HG02973 (cell line): ENCODE data around the gene ADPRS.

Experiments used
- ATAC-seq: cut with Tn5 transposase; IDR thresholded peaks from one replicate; pipeline ENCODE4 v1.9.1; 2021; ENCODE audit warnings: moderate library complexity; ENCODE audit not compliant: unreplicated experiment

Gene ADPRS

GRCh38 chr1:36107394-36107793 lies 18.7 kb downstream of the ADPRS start:
- no peak for ATAC-seq

GRCh38 chr1:36108314-36108713 lies 19.6 kb downstream of the ADPRS start:
- no peak for ATAC-seq

- no peak for ATAC-seq
These were observed 20.5 kb downstream of the ADPRS start for GRCh38 chr1:36109041-36109679.

- ATAC-seq, result no peak
These were observed 22.5 kb downstream of the ADPRS start for GRCh38 chr1:36111151-36111550.

GRCh38 chr1:36112823-36113222 lies 24.1 kb downstream of the ADPRS start:
- ATAC-seq, result no peak

- ATAC-seq, result no peak
These were observed 25.7 kb downstream of the ADPRS start for GRCh38 chr1:36114371-36114770.

- no peak for ATAC-seq
These were observed 26.5 kb downstream of the ADPRS start for GRCh38 chr1:36115200-36115669.

- no peak for ATAC-seq
These were observed 27.2 kb downstream of the ADPRS start for GRCh38 chr1:36115931-36116330.

- ATAC-seq, result no peak
These were observed 28.2 kb downstream of the ADPRS start for GRCh38 chr1:36116901-36117300.

- ATAC-seq, result no peak
These were observed 29.9 kb downstream of the ADPRS start for GRCh38 chr1:36118447-36119204.

- no peak for ATAC-seq
These were observed 30.8 kb downstream of the ADPRS start for GRCh38 chr1:36119456-36119855.

- ATAC-seq, result no peak
These were observed 33.7 kb downstream of the ADPRS start for GRCh38 chr1:36122062-36123030.

GRCh38 chr1:36123356-36123755 lies 34.7 kb downstream of the ADPRS start:
- ATAC-seq, result no peak

- no peak for ATAC-seq
These were observed 35.9 kb downstream of the ADPRS start for GRCh38 chr1:36124404-36125128.

GRCh38 chr1:36125129-36125991 lies 36.7 kb downstream of the ADPRS start, which contains the start of gene COL8A2:
COL8A2 (minus strand) TSS chr1:36125222; CDS start chr1:36100242, 24,980 bp downstream.
- no peak for ATAC-seq

- ATAC-seq, result no peak
These were observed 37.5 kb downstream of the ADPRS start for GRCh38 chr1:36126005-36126716.

GRCh38 chr1:36126797-36127500 lies 38.3 kb downstream of the ADPRS start:
- no peak for ATAC-seq
